Hepatocyte (in vitro differentiated cells): ENCODE data around the gene GRK5. TPM values are rescaled to one million over a fixed set of nuclear protein-coding genes. Genes with fewer than 3 reads are reported as not detected.

Experiments
- DNase-seq: peaks from one replicate; pipeline ENCODE4 v3.0.0-alpha.2; 2016; ENCODE audit warnings: low spot score
- H2AFZ ChIP-seq: fragments of 200-600 bp; sonication (generic); 2 replicates; pipeline ENCODE4 v1.6.0; 2016; ENCODE audit warnings: antibody characterized with exemption, mild to moderate bottlenecking
- H3K27ac ChIP-seq: fragments of 200-600 bp; sonication (generic); 2 replicates; pipeline ENCODE4 v1.5.1; 2016; ENCODE audit warnings: mild to moderate bottlenecking
- H3K27me3 ChIP-seq: fragments of 200-600 bp; sonication (generic); 2 replicates; pipeline ENCODE4 v1.6.1; 2016
- H3K36me3 ChIP-seq: fragments of 200-600 bp; sonication (generic); replicated peaks from 2 replicates; pipeline ENCODE4 v1.5.1; 2016; ENCODE audit warnings: low read depth; ENCODE audit not compliant: insufficient read depth
- H3K4me1 ChIP-seq: fragments of 200-600 bp; sonication (generic); 2 replicates; pipeline ENCODE4 v1.5.1; 2016; ENCODE audit warnings: mild to moderate bottlenecking, moderate library complexity; ENCODE audit not compliant: insufficient read depth
- H3K4me2 ChIP-seq: fragments of 200-600 bp; sonication (generic); 2 replicates; pipeline ENCODE4 v1.6.0; 2016
- H3K4me3 ChIP-seq: fragments of 200-600 bp; sonication (generic); 2 replicates; pipeline ENCODE4 v1.5.1; 2016; ENCODE audit warnings: mild to moderate bottlenecking
- H3K79me2 ChIP-seq: fragments of 200-600 bp; sonication (generic); 2 replicates; pipeline ENCODE4 v1.6.0; 2017; ENCODE audit warnings: mild to moderate bottlenecking
- H3K9me2 ChIP-seq: fragments of 200-600 bp; sonication (generic); replicated peaks from 2 replicates; pipeline ENCODE4 v1.6.0; 2017; ENCODE audit warnings: mild to moderate bottlenecking; ENCODE audit not compliant: insufficient read depth
- H3K9me3 ChIP-seq: fragments of 200-600 bp; sonication (generic); 2 replicates; pipeline ENCODE4 v1.5.1; 2016; ENCODE audit warnings: low read depth, mild to moderate bottlenecking
- H4K20me1 ChIP-seq: fragments of 200-600 bp; sonication (generic); 2 replicates; pipeline ENCODE4 v1.6.0; 2016; ENCODE audit warnings: mild to moderate bottlenecking; ENCODE audit not compliant: insufficient read depth, poor library complexity, severe bottlenecking
- EZH2 ChIP-seq: fragments of 200-600 bp; sonication (generic); IDR thresholded peaks from 2 replicates; pipeline ENCODE4 v1.6.1; 2016; ENCODE audit warnings: antibody characterized with exemption, mild to moderate bottlenecking, borderline replicate concordance
- EZH2phosphoT487 ChIP-seq: fragments of 200-600 bp; sonication (generic); IDR thresholded peaks from one replicate; pipeline ENCODE4 v1.6.1; 2018; ENCODE audit warnings: antibody characterized with exemption, mild to moderate bottlenecking, low read depth, moderate library complexity; ENCODE audit not compliant: unreplicated experiment, severe bottlenecking
- WGBS: methylation state at CpG from one replicate; pipeline ENCODE4 v1.1.6; 2016; ENCODE audit warnings: low lambda C conversion rate; ENCODE audit errors: missing lambda C conversion rate; 5-methylcytosine and 5-hydroxymethylcytosine counted together
- polyA plus RNA-seq: library from polyadenylated mRNA; unstranded; fragments of >200 nt; fragmentation: Nextera tagmentation; extraction: Ambion mirVana; gene quantifications from 2 replicates; pipeline ENCODE4 v1.2.1, GENCODE V29; 2016
- total RNA-seq: library from RNA; depleted of rRNA; stranded (reverse); fragments of >200 nt; gene quantifications from 2 replicates; pipeline ENCODE4 v1.2.3, GENCODE V29; 2014
- TF ChIP-seq, protein P1 (sequence below): fragments of 200-600 bp; sonication (generic); IDR thresholded peaks from 2 replicates; pipeline ENCODE4 v1.5.1; 2016; ENCODE audit warnings: antibody characterized with exemption, mild to moderate bottlenecking; ENCODE audit not compliant: poor library complexity

Gene GRK5
- total and polyA plus RNA-seq, 2 experiments from 2014 or later = 7.6 to 19.9 TPM

DNA sequence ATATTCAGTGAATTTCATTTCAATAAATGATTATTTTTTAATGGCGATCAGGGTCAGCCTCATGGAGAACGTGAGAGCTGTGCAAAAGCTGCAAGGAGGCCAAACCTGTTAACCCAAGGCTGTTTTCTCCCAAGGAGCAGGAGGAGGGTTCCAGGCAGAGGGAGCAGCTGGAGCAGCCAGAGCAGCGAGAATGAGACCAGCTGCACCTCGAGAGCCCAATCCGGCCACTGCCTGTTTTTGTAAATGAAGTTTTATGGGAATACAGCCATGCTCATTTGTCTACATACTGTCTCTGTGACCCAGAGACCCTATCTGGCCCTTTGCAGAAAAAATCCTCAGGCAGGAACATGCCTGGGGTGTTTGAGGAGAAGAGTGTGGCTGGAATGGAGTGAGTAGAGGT, 104.9 kb downstream of the GRK5 start:
- Histone ChIP-seq H4K20me1 (no peaks in the 10 kb centered on the region), H2AFZ (no peak overlapping the region), H3K9me3 (no peaks in the 10 kb centered on the region), H3K4me3 (no peak overlapping the region), H3K36me3 (no peaks in the 10 kb centered on the region), H3K4me2 (no peak overlapping the region), H3K79me2 (peaks cover 70% of the 10 kb centered on the region), H3K4me1 (peaks cover 25% of the 10 kb centered on the region), H3K27me3 (no peaks in the 10 kb centered on the region), H3K9me2 (no peaks in the 10 kb centered on the region), H3K27ac (no peak overlapping the region)
- no peak for DNase-seq
- TF ChIP-seq EZH2 (no peak), EZH2phosphoT487 (no peak)
- TF ChIP-seq, protein P1, sequence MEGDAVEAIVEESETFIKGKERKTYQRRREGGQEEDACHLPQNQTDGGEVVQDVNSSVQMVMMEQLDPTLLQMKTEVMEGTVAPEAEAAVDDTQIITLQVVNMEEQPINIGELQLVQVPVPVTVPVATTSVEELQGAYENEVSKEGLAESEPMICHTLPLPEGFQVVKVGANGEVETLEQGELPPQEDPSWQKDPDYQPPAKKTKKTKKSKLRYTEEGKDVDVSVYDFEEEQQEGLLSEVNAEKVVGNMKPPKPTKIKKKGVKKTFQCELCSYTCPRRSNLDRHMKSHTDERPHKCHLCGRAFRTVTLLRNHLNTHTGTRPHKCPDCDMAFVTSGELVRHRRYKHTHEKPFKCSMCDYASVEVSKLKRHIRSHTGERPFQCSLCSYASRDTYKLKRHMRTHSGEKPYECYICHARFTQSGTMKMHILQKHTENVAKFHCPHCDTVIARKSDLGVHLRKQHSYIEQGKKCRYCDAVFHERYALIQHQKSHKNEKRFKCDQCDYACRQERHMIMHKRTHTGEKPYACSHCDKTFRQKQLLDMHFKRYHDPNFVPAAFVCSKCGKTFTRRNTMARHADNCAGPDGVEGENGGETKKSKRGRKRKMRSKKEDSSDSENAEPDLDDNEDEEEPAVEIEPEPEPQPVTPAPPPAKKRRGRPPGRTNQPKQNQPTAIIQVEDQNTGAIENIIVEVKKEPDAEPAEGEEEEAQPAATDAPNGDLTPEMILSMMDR = no peak
- WGBS = 89% methylated on average over 5 of the region's 5 CpGs

DNA sequence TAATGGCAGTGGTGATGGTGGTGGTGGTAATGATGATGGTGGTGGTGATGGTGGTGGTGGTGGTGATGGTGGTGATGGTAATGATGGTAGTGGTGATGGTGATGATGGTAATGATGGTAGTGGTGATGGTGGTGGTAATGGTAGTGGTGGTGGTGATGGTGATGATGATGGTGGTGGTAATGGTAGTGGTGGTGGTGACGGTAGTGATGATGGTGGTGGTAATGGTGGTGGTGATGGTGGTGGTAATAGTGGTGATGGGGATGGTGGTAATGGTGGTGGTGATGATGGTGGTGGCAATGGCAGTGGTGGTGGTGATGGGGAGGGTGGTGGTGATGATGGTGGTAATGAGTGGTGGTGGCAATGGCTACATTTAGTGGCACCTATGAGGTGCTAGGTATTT, 105.7 kb downstream of the GRK5 start:
- no peaks in the 10 kb centered on the region for H3K9me2 ChIP-seq
- no peak overlapping the region for H2AFZ ChIP-seq
- no peaks in the 10 kb centered on the region for H3K9me3 ChIP-seq
- H4K20me1 ChIP-seq = no peaks in the 10 kb centered on the region
- H3K27me3 ChIP-seq = no peaks in the 10 kb centered on the region
- no peak overlapping the region for H3K4me2 ChIP-seq
- no peak overlapping the region for H3K27ac ChIP-seq
- H3K79me2 ChIP-seq = peaks cover 66% of the 10 kb centered on the region
- no peak for DNase-seq
- no peaks in the 10 kb centered on the region for H3K36me3 ChIP-seq
- 82% methylated on average over 1 of the region's 1 CpG for WGBS
- H3K4me3 ChIP-seq = no peak overlapping the region
- TF ChIP-seq EZH2 (no peak), EZH2phosphoT487 (no peak)
- peaks cover 33% of the 10 kb centered on the region for H3K4me1 ChIP-seq

DNA sequence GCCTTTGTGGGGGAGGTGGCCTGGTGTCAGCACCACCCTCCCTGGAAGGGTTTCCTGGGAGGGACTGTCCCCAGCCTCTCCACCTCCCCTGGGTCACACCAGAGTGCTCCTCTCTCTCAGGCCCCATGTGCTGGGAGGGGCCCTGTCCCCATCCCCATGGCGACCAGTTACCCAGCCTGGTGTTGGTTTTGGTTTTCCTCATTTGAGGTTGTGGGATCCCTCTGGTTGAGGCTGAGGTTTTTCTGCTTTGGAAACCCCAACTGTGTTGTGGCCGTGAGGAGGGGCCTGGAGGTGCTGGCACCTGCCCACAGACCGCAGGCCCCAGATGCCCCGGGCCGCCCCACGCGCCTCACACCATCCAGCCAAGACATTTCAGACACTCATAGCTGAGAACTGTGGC, 106.3 kb downstream of the GRK5 start:
- DNase-seq = no peak
- Histone ChIP-seq H2AFZ (no peak overlapping the region), H3K9me3 (no peaks in the 10 kb centered on the region), H4K20me1 (no peaks in the 10 kb centered on the region), H3K27me3 (no peaks in the 10 kb centered on the region), H3K9me2 (no peaks in the 10 kb centered on the region), H3K79me2 (peaks cover 63% of the 10 kb centered on the region), H3K36me3 (no peaks in the 10 kb centered on the region), H3K4me2 (no peak overlapping the region), H3K4me3 (no peak overlapping the region), H3K4me1 (peaks cover 40% of the 10 kb centered on the region), H3K27ac (no peak overlapping the region)
- TF ChIP-seq EZH2phosphoT487 (no peak), EZH2 (no peak)
- TF ChIP-seq, protein P1 = no peak
- 99% methylated on average over 7 of the region's 7 CpGs for WGBS

DNA sequence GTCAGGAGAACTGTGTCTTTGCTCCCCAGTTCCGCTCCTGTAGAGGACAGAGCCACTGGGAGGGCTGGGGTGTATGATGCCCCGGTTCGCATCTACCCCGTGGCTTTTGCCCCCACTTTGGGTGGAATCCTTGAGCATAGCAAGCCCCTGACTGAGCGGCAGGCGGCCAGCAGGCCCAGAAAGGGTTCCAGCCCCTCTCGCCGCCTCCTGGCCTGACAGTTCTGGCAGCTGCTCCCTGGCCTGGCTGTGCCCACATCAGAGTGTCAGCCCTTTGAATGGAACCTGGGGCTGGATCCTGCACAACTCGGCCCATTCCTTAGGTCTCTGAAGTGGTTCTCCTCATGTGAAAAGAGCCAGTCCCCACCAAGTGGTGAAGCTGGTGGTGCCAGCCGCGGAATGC, 106.7 kb downstream of the GRK5 start:
- no peaks in the 10 kb centered on the region for H3K36me3 ChIP-seq

More for the DNA sequence above, 106.7 kb downstream of the GRK5 start:
- Histone ChIP-seq H3K4me3 (no peak overlapping the region), H3K9me3 (no peaks in the 10 kb centered on the region), H3K4me1 (peaks cover 44% of the 10 kb centered on the region), H3K9me2 (no peaks in the 10 kb centered on the region), H4K20me1 (no peaks in the 10 kb centered on the region), H3K4me2 (no peak overlapping the region), H2AFZ (no peak overlapping the region), H3K79me2 (peaks cover 61% of the 10 kb centered on the region), H3K27me3 (no peaks in the 10 kb centered on the region), H3K27ac (no peak overlapping the region)
- 91% methylated on average over 11 of the region's 11 CpGs for WGBS
- no peak for DNase-seq
- TF ChIP-seq EZH2phosphoT487 (no peak), EZH2 (no peak)
- TF ChIP-seq, protein P1 = no peak
